Loucy (cell line): Measurements from ENCODE around the gene CYB5D1.

Experiments
- EZH2phosphoT487 ChIP-seq: fragments of 200-600 bp; IDR thresholded peaks from 2 replicates; pipeline ENCODE4 v1.6.1; 2018; ENCODE audit warnings: antibody characterized with exemption, mild to moderate bottlenecking, moderate library complexity, borderline replicate concordance
- TF ChIP-seq, protein P1 (sequence below): fragments of 200-600 bp; sonication (generic); conservative IDR thresholded peaks from 2 replicates; pipeline ENCODE4 v1.5.1; 2014; ENCODE audit warnings: mild to moderate bottlenecking, antibody characterized with exemption, low read length

DNA sequence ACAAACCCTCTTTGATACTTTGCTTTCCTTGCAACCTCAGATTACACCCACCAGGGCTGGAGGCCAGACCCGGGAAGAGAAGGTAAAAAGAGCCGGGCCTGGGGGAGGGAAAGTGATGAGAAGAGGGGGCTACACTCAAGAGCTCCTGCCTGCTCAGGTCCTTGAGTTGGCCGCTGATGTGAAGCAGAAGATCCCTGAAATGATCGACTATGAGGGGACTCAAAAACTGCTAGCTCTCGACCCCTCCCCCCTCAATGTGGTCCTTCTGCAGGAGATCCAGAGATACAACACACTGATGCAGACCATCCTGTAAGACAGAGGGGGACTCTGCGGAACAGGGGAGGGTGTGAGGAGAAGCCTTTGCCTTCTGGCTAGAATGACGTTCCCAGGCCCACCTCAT, 26.6 kb upstream of the CYB5D1 start:
- TF ChIP-seq, protein P1, sequence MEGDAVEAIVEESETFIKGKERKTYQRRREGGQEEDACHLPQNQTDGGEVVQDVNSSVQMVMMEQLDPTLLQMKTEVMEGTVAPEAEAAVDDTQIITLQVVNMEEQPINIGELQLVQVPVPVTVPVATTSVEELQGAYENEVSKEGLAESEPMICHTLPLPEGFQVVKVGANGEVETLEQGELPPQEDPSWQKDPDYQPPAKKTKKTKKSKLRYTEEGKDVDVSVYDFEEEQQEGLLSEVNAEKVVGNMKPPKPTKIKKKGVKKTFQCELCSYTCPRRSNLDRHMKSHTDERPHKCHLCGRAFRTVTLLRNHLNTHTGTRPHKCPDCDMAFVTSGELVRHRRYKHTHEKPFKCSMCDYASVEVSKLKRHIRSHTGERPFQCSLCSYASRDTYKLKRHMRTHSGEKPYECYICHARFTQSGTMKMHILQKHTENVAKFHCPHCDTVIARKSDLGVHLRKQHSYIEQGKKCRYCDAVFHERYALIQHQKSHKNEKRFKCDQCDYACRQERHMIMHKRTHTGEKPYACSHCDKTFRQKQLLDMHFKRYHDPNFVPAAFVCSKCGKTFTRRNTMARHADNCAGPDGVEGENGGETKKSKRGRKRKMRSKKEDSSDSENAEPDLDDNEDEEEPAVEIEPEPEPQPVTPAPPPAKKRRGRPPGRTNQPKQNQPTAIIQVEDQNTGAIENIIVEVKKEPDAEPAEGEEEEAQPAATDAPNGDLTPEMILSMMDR: no peak
- no peak for TF ChIP-seq EZH2phosphoT487
